ENCODE data around the gene SYNDIG1.

DNA sequence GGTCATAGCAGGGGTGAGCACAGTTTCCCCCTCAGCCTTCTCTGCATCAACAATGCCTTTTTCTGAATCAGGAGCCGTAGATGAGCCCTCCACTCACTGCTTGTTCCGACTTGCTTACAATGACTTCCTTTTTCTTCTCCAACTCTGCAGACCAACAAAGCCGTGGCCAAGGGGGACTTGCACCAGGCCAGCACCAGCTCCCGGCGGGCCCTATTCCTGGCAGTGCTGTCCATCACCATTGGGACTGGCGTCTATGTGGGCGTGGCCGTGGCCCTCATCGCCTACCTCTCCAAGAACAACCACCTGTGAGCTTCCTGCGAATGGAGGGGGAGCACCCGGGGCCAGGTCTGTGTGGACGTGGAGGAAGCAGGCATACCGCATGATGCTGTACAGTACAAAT lies 195.8 kb downstream of the SYNDIG1 start:
- no peak for TF ChIP-seq POLR2A (IDR thresholded peaks at IDR 0.05)
- TF ChIP-seq, protein P1, sequence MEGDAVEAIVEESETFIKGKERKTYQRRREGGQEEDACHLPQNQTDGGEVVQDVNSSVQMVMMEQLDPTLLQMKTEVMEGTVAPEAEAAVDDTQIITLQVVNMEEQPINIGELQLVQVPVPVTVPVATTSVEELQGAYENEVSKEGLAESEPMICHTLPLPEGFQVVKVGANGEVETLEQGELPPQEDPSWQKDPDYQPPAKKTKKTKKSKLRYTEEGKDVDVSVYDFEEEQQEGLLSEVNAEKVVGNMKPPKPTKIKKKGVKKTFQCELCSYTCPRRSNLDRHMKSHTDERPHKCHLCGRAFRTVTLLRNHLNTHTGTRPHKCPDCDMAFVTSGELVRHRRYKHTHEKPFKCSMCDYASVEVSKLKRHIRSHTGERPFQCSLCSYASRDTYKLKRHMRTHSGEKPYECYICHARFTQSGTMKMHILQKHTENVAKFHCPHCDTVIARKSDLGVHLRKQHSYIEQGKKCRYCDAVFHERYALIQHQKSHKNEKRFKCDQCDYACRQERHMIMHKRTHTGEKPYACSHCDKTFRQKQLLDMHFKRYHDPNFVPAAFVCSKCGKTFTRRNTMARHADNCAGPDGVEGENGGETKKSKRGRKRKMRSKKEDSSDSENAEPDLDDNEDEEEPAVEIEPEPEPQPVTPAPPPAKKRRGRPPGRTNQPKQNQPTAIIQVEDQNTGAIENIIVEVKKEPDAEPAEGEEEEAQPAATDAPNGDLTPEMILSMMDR (IDR thresholded peaks at IDR 0.05), result no peak

All from body of pancreas (tissue), 4 donors.